Endothelial cell of umbilical vein (primary cell): Measurements from ENCODE around the gene MYO18A. TPM values are rescaled to one million over a fixed set of nuclear protein-coding genes. Genes with fewer than 3 reads are reported as not detected.

ENCODE experiments used
- BruUV-seq: library from RNA; stranded (reverse); fragments of 400-500 nt; replicated peaks from 2 replicates; lab custom pipeline; 2021; lab: Mats Ljungman, UMichigan
- CTCF ChIA-PET: fragments of 300-600, 350-600 bp; sonication (Branson Sonifier 250); formaldehyde crosslinking; loops from one replicate; lab custom pipeline; 2021; ENCODE audit warnings: antibody characterized with exemption, inconsistent platforms; lab: Charles Lee
- POLR2A ChIA-PET: fragments of 300-600, 350-600 bp; sonication (Branson Sonifier 250); formaldehyde crosslinking; loops from one replicate; lab custom pipeline; 2021; ENCODE audit warnings: antibody characterized with exemption, inconsistent platforms; lab: Charles Lee
- DNase-seq: peaks from one replicate; pipeline ENCODE4 v3.0.0-alpha.2; 2011; ENCODE audit warnings: low read depth, low spot score
- FAIRE-seq: peaks from 2 replicates; lab custom pipeline; 2011; peaks lifted over from hg19 to GRCh38; lab: Jason Lieb, UNC
- H2AFZ ChIP-seq: 2 replicates; pipeline ENCODE4 v1.6.0; 2012; ENCODE audit warnings: low read depth, low read length, control low read depth, inconsistent platforms
- H3K27ac ChIP-seq: 2 replicates; pipeline ENCODE4 v1.5.1; 2011; ENCODE audit warnings: low read depth, mild to moderate bottlenecking, control low read depth, low read length, moderate library complexity; ENCODE audit not compliant: insufficient read depth
- H3K27me3 ChIP-seq, 2 experiments: 2 replicates each; pipeline versions ENCODE4 v1.6.0 to v1.6.1; 2011; ENCODE audit warnings: low read length in 2 of 2, mixed read lengths in 1 of 2; ENCODE audit not compliant: control insufficient read depth in 2 of 2, insufficient read depth in 2 of 2
- H3K36me3 ChIP-seq, 2 experiments: 2 replicates in 1 of 2; 3 replicates in 1 of 2; pipeline ENCODE4 v1.5.1; 2011; ENCODE audit warnings: low read length in 2 of 2, mild to moderate bottlenecking in 1 of 2, moderate library complexity in 1 of 2; ENCODE audit not compliant: control insufficient read depth in 2 of 2, insufficient read depth in 2 of 2; ENCODE audit errors: extremely low read depth in 1 of 2
- H3K4me1 ChIP-seq: 3 replicates; pipeline ENCODE4 v1.5.1; 2011; ENCODE audit warnings: mild to moderate bottlenecking, low read length; ENCODE audit not compliant: control insufficient read depth, insufficient read depth; ENCODE audit errors: extremely low read depth
- H3K4me2 ChIP-seq: 2 replicates; pipeline ENCODE4 v1.6.1; 2011; ENCODE audit warnings: low read length, control low read depth, mixed read lengths; ENCODE audit not compliant: insufficient read depth
- H3K4me3 ChIP-seq, 3 experiments: fragments of 200-600 bp in 1 of 3; sonication (generic), shearing (Covaris generic) in 1 of 3; replicated peaks in 1 of 3; 2 replicates each; pipeline ENCODE4 v1.5.1; 2011 to 2016; ENCODE audit warnings: control low read depth in 3 of 3, low read length in 3 of 3, mild to moderate bottlenecking in 2 of 3, inconsistent platforms in 1 of 3, low read depth in 1 of 3, moderate library complexity in 1 of 3; ENCODE audit not compliant: insufficient read depth in 1 of 3
- H3K79me2 ChIP-seq: 2 replicates; pipeline ENCODE4 v1.6.0; 2012; ENCODE audit warnings: low read length, inconsistent platforms; ENCODE audit not compliant: control insufficient read depth, insufficient read depth
- H3K9ac ChIP-seq: replicated peaks from 2 replicates; pipeline ENCODE3; 2011; ENCODE audit warnings: low read length, control low read depth; ENCODE audit not compliant: insufficient read depth; ENCODE audit errors: extremely low read depth
- H3K9me1 ChIP-seq: replicated peaks from 3 replicates; pipeline ENCODE4 v1.6.0; 2011; ENCODE audit warnings: mild to moderate bottlenecking, low read length; ENCODE audit not compliant: control insufficient read depth, insufficient read depth; ENCODE audit errors: extremely low read depth
- H3K9me3 ChIP-seq: replicated peaks from 2 replicates; pipeline ENCODE4 v1.5.1; 2012; ENCODE audit warnings: low read length, inconsistent platforms; ENCODE audit not compliant: control insufficient read depth, insufficient read depth
- H4K20me1 ChIP-seq: replicated peaks from 2 replicates; pipeline ENCODE3; 2011; ENCODE audit warnings: mild to moderate bottlenecking, low read length; ENCODE audit not compliant: control insufficient read depth, insufficient read depth; ENCODE audit errors: extremely low read depth
- CTCF ChIP-seq, 2 donors: IDR thresholded peaks; 1 replicate in 1 of 2; 2 replicates in 1 of 2; pipeline ENCODE4 v1.5.1; 2011; ENCODE audit warnings: low read length in 2 of 2, mild to moderate bottlenecking in 2 of 2, moderate library complexity in 2 of 2, control low read depth in 1 of 2, inconsistent platforms in 1 of 2, low read depth in 1 of 2; ENCODE audit not compliant: insufficient read depth in 1 of 2; ENCODE audit errors: extremely low read depth in 1 of 2
- EZH2 ChIP-seq: IDR thresholded peaks from 2 replicates; pipeline ENCODE4 v1.6.1; 2012; ENCODE audit warnings: borderline replicate concordance, low read depth, mild to moderate bottlenecking, moderate library complexity, low read length, inconsistent platforms; ENCODE audit not compliant: severe bottlenecking
- FOS ChIP-seq: IDR thresholded peaks from 2 replicates; pipeline ENCODE4 v1.6.1; 2011; ENCODE audit warnings: mild to moderate bottlenecking, low read length, moderate library complexity, borderline replicate concordance; ENCODE audit not compliant: insufficient read depth
- GATA2 ChIP-seq: IDR thresholded peaks from 2 replicates; pipeline ENCODE4 v1.7.0; 2011; ENCODE audit warnings: low read depth, mild to moderate bottlenecking, moderate library complexity, mixed read lengths, low read length; ENCODE audit not compliant: insufficient read length, insufficient read depth
- JUN ChIP-seq: IDR thresholded peaks from 2 replicates; pipeline ENCODE4 v1.6.1; 2011; ENCODE audit warnings: borderline replicate concordance, low read depth; ENCODE audit not compliant: insufficient read length, insufficient read depth
- MAX ChIP-seq: IDR thresholded peaks from 2 replicates; pipeline ENCODE4 v1.6.1; 2011; ENCODE audit not compliant: insufficient read depth, insufficient read length
- MYC ChIP-seq: IDR thresholded peaks from one replicate; pipeline ENCODE4 v1.6.1; 2011; ENCODE audit warnings: mild to moderate bottlenecking, low read depth, low read length
- POLR2A ChIP-seq: IDR thresholded peaks from 2 replicates; pipeline ENCODE4 v1.6.1; 2012; ENCODE audit warnings: low read depth, mild to moderate bottlenecking, control low read depth, low read length
- POLR2AphosphoS5 ChIP-seq: IDR thresholded peaks from 2 replicates; pipeline ENCODE4 v1.6.1; 2012; ENCODE audit warnings: low read depth, mild to moderate bottlenecking, control low read depth, low read length, moderate library complexity; ENCODE audit not compliant: insufficient read depth
- dilution Hi-C: fragments of 300-500 bp; cut with MboI; formaldehyde crosslinking; loops from one replicate; pipeline ENCODE4 v1.15.0; 2019; ENCODE audit warnings: low sequenced_read_pairs; ENCODE audit not compliant: extremely low pct_ligation_motif_present
- intact Hi-C: fragments of 100-400 bp; cut with micrococcal nuclease; formaldehyde crosslinking; loops from one replicate; pipeline ENCODE4 v1.10.0; 2022
- polyA plus RNA-seq, 4 experiments: library from polyadenylated mRNA; depleted of rRNA in 3 of 4; stranded (reverse) in 3 of 4; unstranded in 1 of 4; fragments of >200 nt; gene quantifications; 2 replicates each; pipeline versions ENCODE4 v1.2.1 to v1.2.3, GENCODE V29; 2011 to 2012; ENCODE audit warnings: missing spikeins in 1 of 4
- total RNA-seq: library from RNA; stranded (reverse); gene quantifications from 2 replicates; pipeline ENCODE4 v1.2.3, GENCODE V29; 2021

MYO18A gene
- total and polyA plus RNA-seq, 2 donors (not counting 3 experiments of a cell fraction or from before 2014, with no cell fraction given), result 3.9 to 28.3 TPM

GRCh38 chr17:29049541-29050145, 130.6 kb downstream of the MYO18A start:
- TF ChIP-seq FOS (no peak), JUN (no peak), CTCF (IDR thresholded peaks at IDR 0.05; ENCODE audit: extremely low read depth in 1 of 2, insufficient read depth in 1 of 2, low read depth in 1 of 2, low read length in 2 of 2) (no peak), EZH2 (no peak), POLR2A (no peak), POLR2AphosphoS5 (no peak), MAX (no peak), MYC (no peak), GATA2 (no peak)
- POLR2A ChIA-PET, result no interaction called here

More at GRCh38 chr17:29049541-29050145, 130.6 kb downstream of the MYO18A start:
- BruUV-seq, result no TSS peak
- Histone ChIP-seq H3K9me3 (no peaks in the 10 kb centered on the region), H2AFZ (no peak overlapping the region), H3K4me1 (no peaks in the 10 kb centered on the region), H3K9ac (no peak overlapping the region), H3K9me1 (no peaks in the 10 kb centered on the region), H3K36me3 (no peaks in the 10 kb centered on the region), H3K27ac (no peak overlapping the region), H3K4me3 (no peak overlapping the region), H3K79me2 (no peaks in the 10 kb centered on the region), H3K4me2 (no peak overlapping the region), H3K27me3 (peaks cover 18 to 22% of the 10 kb centered on the region in 2 experiments), H4K20me1 (no peaks in the 10 kb centered on the region)
- no peak for DNase-seq
- intact Hi-C loops, result loop anchor here (5.0 kb wide), 1 partner anchor 82 kb away; no protein-coding TSS in a partner anchor
- dilution Hi-C loops, result no loop called here
- CTCF ChIA-PET, result interaction anchor here (1.5 to 2.9 kb wide), 3 partner anchors 30 to 84 kb away, joined by 6 to 13 read pairs (median 8); no protein-coding TSS in a partner anchor
- no peak for FAIRE-seq
